Putamen (tissue), 1 donor: ENCODE data around the gene PEMT.

ENCODE experiments used
- DNase-seq: peaks from one replicate; pipeline ENCODE4 v3.0.0-alpha.2; 2016; ENCODE audit warnings: low spot score

The PEMT gene

DNA sequence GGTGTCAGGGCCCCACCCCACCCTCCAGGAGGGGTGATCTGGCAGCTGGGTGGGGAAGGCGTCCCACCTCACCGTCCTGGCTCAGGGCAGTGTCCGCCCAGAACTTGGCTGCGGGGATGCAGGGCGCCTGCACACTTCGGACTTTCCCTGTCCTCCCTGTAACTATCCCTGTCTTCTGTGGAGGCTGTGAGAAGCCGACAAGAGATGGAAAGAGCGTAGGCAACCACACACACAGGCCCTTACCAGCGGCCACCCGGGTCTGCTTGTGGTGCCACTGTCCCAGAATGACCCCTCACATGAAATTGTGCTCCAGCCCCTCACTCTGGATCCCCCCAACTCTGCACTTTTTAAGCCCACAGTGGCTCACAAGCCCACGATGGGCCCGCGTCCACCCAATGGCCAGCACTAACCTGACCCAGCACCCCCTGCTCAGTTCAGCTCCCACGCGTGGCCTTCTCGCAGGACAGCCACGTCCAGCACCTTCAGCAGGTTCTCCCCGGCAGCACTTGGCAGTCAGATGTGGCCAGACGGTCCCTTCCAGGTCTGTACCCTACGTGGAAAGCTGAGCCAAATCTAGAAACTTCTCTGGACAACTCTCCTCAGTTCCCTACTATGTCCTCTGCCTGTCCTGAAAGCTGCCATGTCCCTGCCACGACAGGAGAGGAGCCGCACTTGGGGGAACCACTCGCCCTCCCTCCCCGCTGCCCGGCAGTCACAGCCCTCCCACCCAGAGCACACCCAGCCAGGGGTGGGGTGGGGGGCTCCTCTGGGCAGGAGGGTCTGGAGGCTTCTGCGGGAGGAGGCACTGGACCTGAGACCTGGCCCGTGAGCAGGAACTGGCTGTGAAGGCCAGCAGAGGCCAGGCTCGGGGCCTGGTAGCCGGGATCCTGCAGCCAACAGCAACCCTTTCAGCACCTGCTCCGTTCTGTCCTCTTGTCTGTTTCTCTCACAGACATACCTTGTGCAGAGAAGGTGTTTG lies 38.0 kb downstream of the PEMT start:
- no peak for DNase-seq

DNA sequence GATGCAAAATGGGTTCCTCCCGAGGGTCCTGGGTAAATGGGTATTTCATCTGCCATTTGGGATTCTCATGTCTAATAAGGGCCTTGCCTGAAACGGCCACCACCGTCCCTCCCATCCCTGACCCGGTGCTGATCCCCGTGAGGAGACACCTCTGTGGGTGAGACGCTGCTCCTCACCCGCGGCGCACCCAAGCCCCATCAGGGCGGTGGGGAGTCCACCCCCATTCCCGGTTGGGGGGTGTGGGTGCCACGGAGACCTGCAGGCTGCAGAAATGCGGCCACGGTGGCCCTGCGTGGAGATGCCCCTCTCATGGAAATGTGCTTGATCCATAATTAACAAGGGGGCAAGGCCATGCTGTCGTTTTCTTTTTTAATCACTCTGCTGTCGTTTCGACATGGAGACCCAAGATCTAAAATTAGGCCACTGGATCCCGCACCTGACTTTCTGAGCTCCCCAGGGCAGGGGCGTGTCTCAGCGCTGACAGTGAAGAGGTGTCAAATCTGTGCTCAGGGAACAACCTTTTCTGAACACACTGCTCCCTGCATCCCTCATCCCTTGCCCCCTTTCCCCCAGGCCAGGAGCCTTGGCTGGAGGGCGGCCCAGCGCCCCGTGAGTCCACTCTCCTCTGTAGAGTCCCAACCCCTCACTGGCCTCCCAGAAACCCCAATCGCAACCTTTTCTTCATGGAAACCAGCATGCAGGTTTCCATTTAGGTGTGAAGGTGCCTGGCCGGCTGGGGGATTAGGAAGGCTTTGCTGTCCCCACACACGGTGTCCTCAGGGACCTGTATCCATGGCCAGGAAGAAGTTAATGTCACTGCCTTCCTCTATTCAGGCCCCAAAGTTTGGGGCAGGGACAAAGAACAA lies 38.9 kb downstream of the PEMT start:
- DNase-seq: no peak

DNA sequence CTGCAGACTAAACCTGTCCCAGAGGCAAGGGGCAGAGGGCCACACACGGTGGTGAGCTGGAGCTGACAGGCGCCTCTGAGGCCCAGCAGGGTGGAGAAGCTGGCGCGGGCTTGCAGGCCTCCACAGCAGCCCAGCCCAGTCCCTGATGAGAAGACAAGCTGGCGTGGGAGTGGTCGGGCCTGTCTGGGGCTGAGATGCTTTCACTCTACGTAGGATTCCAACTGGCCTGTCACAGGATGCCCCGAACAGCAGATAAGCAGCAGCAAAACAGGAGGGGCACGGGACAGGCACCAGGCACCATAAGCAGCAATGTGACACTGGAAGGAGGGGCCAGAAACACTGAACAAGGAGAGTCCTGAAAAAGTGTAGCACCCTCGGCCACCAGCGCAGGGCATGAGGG lies 40.1 kb downstream of the PEMT start:
- DNase-seq: no peak

DNA sequence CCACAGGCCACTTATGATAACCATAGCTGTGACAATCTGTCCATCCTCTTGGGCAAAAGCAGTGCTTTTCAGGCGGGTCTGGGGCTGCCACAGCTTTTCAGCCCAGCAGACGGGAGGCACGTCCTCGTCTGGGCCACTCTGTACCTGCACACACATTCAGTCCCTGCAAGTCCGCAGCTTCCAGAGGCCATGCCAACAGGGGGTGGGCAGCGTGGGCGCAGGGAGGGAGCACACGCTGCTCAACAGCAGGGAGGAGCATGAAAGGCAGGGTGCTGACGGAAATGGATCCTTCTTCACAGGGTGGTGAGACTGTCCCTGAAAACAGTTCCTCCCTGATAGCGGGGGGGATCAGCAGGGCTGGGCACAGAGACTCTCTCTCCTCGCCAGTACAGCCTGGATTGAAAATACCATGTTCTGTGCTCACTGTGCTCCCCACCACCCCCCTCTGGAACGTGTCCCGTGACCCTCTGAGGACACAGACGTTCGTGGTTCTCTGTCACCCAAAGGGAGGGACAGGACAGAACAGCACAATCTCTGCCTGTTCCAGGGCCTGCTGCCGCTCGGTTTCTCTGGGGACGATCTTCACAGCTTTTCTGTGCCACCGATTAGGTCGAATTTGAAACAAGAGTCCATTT lies 41.7 kb downstream of the PEMT start:
- DNase-seq: no peak

DNA sequence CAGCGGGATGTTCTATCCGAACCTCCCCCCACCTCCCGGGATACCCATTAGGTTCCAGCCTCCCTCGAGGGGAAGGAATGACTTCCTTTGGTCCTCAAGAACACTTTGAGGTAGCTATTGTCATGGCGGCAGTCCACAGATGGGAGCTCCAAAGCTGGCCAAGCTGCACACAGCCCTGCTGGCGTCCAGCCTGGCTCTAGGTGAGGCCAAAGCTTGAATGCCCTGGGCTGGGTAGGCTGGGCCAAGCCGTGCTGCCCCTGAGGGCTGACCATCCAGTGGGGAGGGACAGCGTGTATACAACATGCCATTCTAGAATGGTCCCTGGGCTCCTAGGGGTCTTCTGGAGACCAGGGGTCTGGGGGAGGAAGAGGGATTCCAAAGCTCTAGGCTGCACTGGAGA lies 43.5 kb downstream of the PEMT start:
- DNase-seq: no peak

DNA sequence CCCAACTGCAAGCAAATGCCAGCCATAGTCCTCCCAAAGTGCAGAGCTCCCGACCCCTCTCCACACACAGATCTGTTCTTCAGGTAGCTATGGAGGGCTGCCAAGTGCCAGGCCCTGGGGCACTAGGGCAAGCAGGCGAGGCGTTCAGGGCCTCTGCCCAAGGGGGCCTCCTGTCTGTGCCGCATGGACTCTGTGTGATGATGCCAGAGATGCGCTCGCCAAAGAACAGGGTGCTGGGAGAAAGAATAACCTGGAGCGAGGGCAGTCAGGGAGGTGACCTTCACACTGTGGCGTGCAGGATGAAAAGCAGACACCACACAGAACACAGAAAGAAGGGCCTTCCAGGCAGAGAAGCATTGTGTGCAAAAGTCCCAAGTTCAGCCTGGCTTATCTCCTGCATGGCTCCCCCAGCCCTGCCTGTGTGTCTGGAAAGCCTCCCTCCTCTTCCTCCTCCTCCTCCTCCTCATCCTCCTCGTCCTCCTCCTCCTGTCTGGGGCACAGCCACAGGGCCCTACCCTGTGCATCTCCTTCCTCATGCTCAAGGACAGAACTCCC lies 44.2 kb downstream of the PEMT start:
- DNase-seq: no peak

DNA sequence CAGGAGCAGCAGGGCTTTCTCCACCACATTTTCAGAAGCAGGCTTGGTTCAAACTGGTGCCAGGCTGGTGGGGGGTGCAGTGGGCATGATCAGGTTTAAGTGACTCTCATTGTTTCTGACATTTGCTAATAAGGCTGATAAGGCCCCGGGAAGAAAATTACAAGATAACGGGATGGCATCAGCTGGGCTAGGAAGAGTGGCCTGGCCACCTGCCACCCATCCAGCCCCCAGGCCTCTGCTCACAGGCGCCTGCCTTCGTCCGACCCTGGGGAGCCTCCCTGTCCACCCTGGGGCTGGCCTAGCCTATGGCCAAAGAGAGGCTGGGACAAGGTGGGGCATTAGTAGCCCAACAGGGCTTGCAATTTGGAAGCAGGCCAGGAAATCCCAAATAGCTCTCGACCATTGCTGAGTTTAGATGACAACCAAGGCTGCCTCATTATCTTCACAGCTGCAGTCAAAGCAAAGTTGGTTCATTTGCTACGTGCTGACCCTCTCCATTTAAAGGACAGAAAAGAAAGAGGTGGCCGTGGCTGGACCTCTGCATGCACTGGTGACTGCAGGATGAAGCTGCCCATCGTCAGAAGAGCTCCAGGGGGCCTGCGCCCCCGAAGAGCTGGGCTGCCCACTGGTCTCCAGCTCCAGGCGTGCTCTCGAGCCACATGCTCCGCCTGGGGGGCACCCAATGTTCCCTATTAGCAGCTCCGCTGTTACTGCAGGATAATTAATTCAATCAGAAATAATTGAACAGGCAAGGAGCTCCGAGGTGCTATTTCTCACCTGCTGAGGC lies 44.9 kb downstream of the PEMT start:
- no peak for DNase-seq

DNA sequence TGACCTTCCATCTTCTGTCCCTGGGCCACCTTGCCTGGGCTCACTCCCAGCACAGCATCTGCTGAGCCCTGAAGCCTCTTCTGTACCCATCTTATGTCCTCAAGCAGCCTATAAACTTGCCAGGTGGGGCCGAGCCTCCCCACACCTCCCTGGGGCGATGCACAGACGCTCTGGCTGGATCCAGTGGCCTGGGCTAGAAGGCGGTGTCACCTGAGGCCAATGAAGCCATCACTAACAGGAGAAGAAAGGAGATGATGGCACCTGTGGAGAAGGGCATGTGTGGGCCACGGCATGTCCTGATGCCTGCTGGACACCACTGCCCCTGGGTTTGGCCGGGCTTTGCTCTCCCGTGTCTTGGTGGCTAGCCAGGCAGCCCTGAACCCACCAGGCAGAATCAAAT lies 45.5 kb downstream of the PEMT start:
- no peak for DNase-seq

DNA sequence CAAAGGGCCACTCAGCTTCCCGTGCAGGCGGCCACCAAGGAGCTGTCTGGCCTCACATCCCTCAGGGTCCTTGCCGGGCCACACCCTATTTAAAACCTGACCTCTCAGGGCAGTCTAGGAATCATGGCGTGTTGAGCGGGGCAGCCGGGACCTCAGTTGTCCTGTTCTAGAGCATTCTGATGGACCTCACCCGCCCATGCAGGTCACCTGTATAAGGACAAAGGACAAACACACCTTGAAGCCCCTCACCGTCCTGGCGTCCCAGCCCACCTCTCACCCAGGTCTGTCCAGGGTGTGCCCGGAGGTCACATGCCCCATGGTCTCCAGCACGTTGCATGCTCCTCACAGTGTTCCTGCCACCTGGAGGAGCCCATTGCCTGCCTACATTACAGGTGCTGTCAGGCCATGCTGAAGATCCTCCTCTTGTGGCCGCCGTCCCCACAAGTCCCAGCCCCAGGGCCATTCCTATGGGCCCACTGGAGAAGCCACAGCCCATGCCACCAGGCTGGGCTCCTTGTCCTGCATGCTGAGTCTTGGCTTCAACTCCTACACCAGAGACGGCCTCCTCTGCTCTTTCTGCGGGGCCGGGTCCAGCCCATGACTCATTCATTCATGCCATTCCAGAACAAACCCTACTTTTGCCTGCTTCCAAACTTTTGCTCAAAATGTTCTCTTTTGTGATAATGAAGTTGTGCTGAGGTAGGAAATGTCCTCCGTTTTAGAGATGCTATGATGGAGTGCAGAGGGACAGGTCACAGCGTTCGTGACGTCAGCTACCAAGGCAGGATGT lies 46.3 kb downstream of the PEMT start:
- DNase-seq: no peak

DNA sequence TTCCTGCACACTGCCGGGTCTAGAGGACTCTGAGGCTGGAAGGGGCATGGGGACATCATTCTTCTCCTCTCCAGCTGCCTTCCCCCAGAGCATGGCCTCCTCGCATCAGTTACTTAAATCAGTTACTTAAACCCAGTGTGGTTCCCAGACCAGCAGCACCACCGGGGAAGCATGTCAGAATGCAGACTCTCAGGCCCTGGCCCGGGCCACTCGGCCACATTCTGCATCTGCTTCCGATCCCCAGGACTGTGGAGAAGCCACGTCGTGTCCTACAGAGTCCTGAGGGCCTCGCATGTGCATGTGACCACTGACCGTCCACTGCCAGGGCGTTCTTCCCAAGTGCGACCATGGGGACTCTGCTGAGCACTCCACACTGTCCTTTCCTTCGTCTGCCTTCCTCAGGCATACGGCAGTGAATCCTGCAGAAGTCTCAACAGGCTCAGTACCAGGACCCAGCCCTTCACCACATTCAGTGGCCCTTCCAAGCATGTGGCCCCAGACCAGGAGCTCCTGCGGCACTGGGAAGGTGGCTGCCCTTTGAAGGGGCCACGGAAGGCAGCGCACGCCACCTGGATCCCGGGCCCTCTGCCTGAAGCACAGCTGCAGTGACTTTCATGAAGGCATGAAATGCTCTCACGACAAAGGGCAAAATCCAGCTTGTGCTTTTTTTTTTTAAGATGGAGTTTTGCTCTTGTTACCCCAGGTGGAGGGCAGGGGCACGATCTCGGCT lies 48.4 kb downstream of the PEMT start:
- no peak for DNase-seq

DNA sequence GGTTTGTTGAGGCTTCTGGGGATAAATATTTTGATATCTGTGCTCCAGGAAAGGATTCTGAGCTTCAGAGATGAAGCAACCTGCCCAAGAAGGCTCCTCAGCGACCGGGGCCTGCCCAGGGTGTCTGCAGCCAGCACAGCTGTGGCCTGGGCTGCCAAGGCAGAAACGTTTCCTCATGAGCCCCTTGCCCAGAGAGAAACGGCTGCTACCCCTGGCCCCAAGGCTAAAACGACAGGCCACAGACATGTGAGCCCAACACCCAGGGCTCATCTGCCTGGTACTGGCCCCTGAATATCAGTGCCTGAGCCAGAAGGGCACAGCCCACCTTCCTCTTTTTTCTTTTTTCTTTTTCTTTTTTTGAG lies 49.9 kb downstream of the PEMT start:
- DNase-seq: no peak

DNA sequence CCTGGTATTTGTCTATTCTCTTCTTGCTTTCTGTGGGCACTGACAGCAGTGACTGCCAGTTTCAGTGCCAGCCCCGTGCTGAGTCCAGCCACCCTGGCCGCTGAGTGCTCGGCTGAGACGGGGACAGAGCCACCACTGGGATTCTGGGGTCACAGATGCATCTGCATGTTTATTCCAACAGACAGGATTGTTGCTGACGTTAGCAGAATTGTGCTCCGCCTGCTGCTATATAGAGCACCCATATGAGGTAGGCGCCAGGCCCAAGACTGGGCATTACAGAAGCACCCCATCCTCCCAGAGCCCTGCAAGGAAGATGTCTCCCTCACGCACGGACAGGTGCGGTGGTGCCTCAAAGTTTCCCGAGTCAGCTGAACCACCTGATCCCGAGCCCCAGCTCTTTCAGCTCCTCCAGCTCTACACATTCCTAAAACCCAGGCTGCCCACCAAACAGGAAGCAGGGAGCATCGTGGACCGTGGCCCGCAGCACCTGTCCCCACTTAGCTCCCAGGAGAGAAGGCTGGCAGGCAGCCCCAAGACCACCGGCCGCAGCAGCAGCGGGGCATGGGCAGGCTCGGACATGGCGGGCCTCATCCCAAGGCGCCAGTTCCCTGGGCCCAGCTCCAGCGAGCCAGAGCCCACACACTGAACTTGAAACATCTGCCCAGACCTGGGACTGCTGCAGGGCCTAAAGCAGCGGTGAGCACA lies 50.4 kb downstream of the PEMT start:
- no peak for DNase-seq

DNA sequence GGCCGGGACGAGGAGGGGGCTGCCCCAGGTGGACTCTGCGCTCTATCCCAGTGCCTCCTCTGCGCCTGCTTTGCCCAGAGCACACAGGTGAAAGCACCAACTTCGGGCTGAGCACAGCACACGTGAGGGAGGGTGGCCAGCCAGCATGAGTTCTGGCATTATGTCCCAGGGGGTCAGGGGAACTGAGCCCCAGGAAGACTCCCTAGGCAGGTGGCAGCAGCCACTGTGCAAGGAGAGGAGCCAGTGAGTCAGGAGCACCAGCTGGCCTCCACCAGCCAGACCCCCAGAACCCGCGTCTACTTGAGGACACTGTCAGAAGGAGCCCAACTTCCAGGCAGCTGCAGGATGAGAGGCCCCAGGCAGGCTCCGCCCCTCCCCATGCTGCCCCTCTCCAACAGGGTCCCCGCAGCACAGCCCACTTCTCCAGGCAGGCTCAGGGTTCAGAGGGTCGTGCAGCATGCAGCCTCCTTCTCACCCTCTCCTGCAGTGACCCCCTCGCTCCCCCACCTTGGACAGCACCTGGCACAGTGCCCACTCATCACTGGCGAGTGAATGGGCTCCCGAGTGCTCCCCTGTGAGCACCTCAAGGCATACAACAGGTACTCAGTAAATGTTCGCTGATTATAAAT lies 51.1 kb downstream of the PEMT start:
- no peak for DNase-seq

DNA sequence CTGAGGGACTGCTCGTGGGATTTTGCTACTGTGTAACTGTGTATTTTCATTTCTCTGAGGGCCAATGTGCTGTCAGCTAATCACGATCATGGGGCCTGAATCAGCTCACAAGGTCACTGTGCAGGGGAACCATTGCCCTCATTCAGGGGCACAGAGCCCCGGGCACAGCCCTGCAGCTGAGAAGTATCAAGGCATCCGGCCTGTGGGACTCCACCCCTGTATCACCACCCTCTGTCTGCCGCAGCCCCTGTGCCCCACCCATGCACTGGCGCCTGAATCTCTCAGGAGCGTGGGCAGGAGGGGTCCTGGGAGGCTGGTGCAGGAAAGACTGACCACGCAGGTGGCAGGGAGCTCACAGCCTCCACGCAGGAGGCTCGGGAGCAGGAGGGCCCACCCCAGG lies 51.9 kb downstream of the PEMT start:
- no peak for DNase-seq

DNA sequence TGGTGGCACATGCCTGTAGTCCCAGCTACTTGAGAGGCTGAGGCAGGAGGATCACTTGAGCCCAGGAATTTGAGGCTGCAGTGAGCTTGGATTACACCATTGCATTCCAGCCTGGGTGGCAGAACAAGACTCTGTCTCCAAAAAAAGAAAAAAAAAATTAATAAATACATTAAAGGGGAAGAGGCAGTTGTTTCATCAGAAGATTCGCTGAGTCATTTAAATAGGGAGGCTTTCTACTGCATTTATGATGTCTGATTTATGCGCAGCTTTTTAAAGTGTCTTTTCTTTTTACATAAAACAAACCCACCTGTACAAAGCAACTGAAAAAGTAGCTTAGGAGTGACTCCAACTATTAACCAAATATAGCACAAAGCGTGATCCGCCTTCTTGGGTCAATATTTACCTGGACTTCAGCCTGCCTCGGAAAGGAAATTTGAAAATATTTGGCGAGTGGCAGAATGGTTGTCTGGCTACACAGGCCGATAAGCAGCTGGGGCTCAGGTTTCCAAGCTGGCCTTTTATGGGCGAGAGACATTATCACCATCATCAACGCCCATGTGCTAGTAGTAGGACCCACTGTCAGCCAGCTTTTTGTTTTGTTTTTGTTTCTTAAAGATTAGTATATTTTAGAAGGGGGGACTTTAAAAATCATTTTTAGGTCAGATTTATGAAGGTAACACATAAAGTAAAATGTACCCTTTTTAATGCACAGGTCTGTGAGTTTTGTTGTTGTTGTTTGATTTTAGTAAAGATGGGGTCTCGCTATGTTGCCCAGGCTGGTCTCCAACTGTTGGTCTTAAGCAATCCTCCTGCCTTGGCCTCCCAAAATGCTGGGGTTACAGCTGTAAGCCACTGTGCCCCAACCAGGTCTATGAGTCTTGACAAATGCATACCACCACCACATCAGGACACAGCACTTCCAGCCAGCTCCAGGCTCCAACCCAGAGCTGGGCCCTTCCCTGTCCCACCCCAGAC lies 52.8 kb downstream of the PEMT start:
- peak; percentile 32 for DNase-seq

DNA sequence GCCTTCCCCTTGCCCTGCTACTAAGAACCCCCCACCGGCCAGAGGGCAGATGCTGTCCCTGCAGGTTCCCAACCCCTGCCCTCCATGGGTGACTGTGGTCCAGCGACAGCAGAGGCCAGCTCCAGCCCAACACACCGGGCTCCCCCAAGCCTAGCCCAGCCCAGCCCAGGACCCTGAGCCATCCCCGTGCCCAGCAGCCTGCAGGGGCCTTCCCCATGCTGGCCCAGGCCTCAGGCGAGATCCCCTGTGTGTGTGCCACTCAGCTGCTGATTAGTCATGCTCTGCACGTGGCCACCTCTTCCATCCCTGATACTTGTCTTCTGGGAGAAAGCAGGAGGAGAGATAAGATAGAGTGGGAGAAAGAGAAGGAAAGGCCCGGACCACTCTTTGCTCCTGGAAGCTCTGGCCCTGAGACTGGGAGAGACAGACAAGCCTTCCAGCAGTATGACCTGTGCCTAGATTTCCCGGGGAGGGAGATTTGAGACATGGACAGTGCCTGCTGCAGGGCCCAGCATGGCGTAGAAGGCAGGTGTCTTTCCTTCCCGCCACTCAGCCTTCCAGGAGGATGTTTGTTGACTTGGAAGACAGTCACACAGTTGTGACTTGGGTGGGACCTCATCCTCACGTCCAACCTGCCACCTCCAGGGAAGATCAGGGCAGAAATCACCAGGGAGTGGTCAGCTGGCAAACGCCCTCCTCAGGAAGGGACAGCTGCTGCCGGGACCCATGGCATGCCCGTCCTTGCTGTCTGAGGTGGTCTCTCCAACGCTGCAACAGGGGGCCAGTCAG lies 54.0 kb downstream of the PEMT start:
- no peak for DNase-seq

DNA sequence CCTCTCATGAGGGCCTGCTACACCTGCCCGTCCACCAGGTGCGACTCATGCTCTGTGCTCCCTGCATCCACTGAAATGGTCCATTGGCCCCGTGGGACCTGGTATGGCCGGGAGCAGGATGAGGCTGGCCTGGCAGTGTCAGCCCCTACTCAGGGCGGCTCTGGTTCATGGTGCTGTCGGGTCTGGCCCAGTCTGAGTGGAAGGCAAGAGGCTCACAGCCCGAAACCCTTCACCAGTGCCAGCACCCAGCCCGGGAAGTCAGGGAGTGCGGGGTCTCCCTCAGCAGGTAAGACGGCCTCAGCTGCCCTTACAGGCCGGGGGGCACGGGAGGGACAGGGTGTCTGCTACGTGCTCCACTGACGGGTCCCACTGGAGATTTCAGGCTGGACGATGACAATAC lies 54.8 kb downstream of the PEMT start:
- no peak for DNase-seq
